Measurements from ENCODE around the gene AJM1. TPM values are rescaled to one million over a fixed set of nuclear protein-coding genes. Genes with fewer than 3 reads are reported as not detected.

AJM1 gene
- total RNA-seq, 2 experiments from 2014 or later: 3.8 to 4.2 TPM

Small RNA genes lying within 50 kb of the gene (microRNA-seq; reads per million reads assigned to microRNA genes)
- gene MIR4292 (ENCODE audit: borderline microRNAs expressed, borderline number of aligned reads, borderline replicate concordance): not detected
- 6.7 reads per million, percentile 25 among the genes with 10 or more reads in this experiment for gene MIR4479 (ENCODE audit: borderline microRNAs expressed, borderline number of aligned reads, borderline replicate concordance)

Other genes with a start within 250 kb of the AJM1 start
- gene EGFL7, start 179.6 kb upstream of the AJM1 start, total RNA-seq: under 1 TPM; 0.90 to 0.93 TPM
- 10 to 100 TPM; 16.3 to 16.8 TPM for gene AGPAT2, start 155.0 kb upstream of the AJM1 start, total RNA-seq
- gene DIPK1B, start 129.9 kb upstream of the AJM1 start, total RNA-seq: not detected
- gene LCN10, start 99.5 kb upstream of the AJM1 start, total RNA-seq: 1 to 10 TPM; 1.2 to 1.5 TPM
- gene LCN6, start 94.0 kb upstream of the AJM1 start, total RNA-seq: not detected
- not detected for gene LCN8, start 84.2 kb upstream of the AJM1 start, total RNA-seq
- not detected for gene LCN15, start 78.0 kb upstream of the AJM1 start, total RNA-seq
- gene TMEM141, start 51.1 kb upstream of the AJM1 start, total RNA-seq: 10 to 100 TPM; 42.3 to 45.2 TPM
- under 1 TPM; 0.21 to 0.36 TPM for gene CCDC183, start 46.1 kb upstream of the AJM1 start, total RNA-seq
- 10 to 100 TPM; 83.4 to 85.3 TPM for gene RABL6, start 34.5 kb upstream of the AJM1 start, total RNA-seq
- gene PHPT1, start 6.9 kb downstream of the AJM1 start, total RNA-seq: 10 to 100 TPM; 92.2 to 95.5 TPM
- gene MAMDC4, start 9.9 kb downstream of the AJM1 start, total RNA-seq: 10 to 100 TPM; 13.0 to 14.3 TPM
- 100 to 1,000 TPM; 302 to 311 TPM for gene EDF1, start 23.8 kb downstream of the AJM1 start, total RNA-seq
- gene TRAF2, start 44.0 kb downstream of the AJM1 start, total RNA-seq: 10 to 100 TPM; 40.0 to 41.4 TPM
- 10 to 100 TPM; 66.8 to 69.4 TPM for gene FBXW5, start 102.3 kb downstream of the AJM1 start, total RNA-seq
- gene C8G, start 102.8 kb downstream of the AJM1 start, total RNA-seq: under 1 TPM; 0.90 to 0.94 TPM
- gene LCN12, start 109.8 kb downstream of the AJM1 start, total RNA-seq: 1 to 10 TPM; 1.6 to 2.1 TPM
- not detected for gene PTGDS, start 135.0 kb downstream of the AJM1 start, total RNA-seq
- not detected for gene LCNL1, start 140.5 kb downstream of the AJM1 start, total RNA-seq
- gene PAXX, start 149.9 kb downstream of the AJM1 start, total RNA-seq: 10 to 100 TPM; 71.0 to 71.2 TPM
- gene CLIC3, start 154.1 kb downstream of the AJM1 start, total RNA-seq: under 1 TPM; 0.43 to 0.61 TPM
- 10 to 100 TPM; 22.1 to 22.9 TPM for gene ABCA2, start 185.8 kb downstream of the AJM1 start, total RNA-seq
- gene FUT7, start 189.6 kb downstream of the AJM1 start, total RNA-seq: 1 to 10 TPM in 1 of 2 experiments, under 1 TPM in 1; 0.85 to 1.3 TPM
- gene NPDC1, start 203.7 kb downstream of the AJM1 start, total RNA-seq: 10 to 100 TPM; 36.0 to 42.6 TPM
- gene ENTPD2, start 211.6 kb downstream of the AJM1 start, total RNA-seq: not detected
- gene SAPCD2, start 228.1 kb downstream of the AJM1 start, total RNA-seq: 1 to 10 TPM; 6.4 to 6.6 TPM
- 1 to 10 TPM; 6.7 to 7.7 TPM for gene UAP1L1, start 235.0 kb downstream of the AJM1 start, total RNA-seq
- 10 to 100 TPM; 32.9 to 33.1 TPM for gene MAN1B1, start 244.5 kb downstream of the AJM1 start, total RNA-seq

Measured in activated CD4-positive, alpha-beta memory T cell treated with anti-CD3 and anti-CD28 coated beads for 36 hours (primary cell).